H1 (cell line): ENCODE results near the gene NSD2. TPM values are rescaled to one million over a fixed set of nuclear protein-coding genes. Genes with fewer than 3 reads are reported as not detected.

Experiments used
- CHD7 ChIP-seq: fragments of 300-600 bp; sonication (generic); IDR thresholded peaks from 2 replicates; pipeline ENCODE4 v1.7.1; 2012; ENCODE audit warnings: low read length, moderate library complexity, mild to moderate bottlenecking, inconsistent platforms; ENCODE audit not compliant: insufficient replicate concordance
- polyA plus RNA-seq, 7 experiments: library from polyadenylated mRNA; depleted of rRNA in 3 of 7; stranded (reverse) in 5 of 7; unstranded in 2 of 7; fragments of >200 nt in 5 of 7; fragments of 200-250 nt in 2 of 7; gene quantifications; 1 replicate in 5 of 7; 2 replicates in 1 of 7; 4 replicates in 1 of 7; pipeline versions ENCODE4 v1.2.1 to v1.2.3, GENCODE V29; 2011 to 2013; ENCODE audit warnings: missing spikeins in 2 of 7, mixed read lengths in 2 of 7
- total RNA-seq: library from RNA; stranded (reverse); fragmentation: NEBNext Ultra II Directional; extraction: Animal tissue kit (Norgen Biotek cat#: 25700); gene quantifications from 2 replicates; pipeline ENCODE4 v1.2.1, GENCODE V29; 2021

NSD2 gene
- total and polyA plus RNA-seq, 2 of the 8 experiments (the other 6 are each of a cell fraction or from before 2014, with no cell fraction given): 26.7 to 129 TPM

GRCh38 chr4:1950369-1950768 lies 79.2 kb downstream of the NSD2 start (continued):
- TF ChIP-seq CHD7: no peak
- TF ChIP-seq, all 59 proteins: peak for 1
